H1 (cell line): ENCODE data around the gene AHSP. TPM values are rescaled to one million over a fixed set of nuclear protein-coding genes. Genes with fewer than 3 reads are reported as not detected.

Experiments used
- POLR2AphosphoS5 ChIP-seq: IDR thresholded peaks from 2 replicates; pipeline ENCODE4 v1.6.1; 2011; ENCODE audit warnings: low read depth, low read length
- ZNF274 ChIP-seq: IDR thresholded peaks from 2 replicates; pipeline ENCODE4 v1.7.0; 2012; ENCODE audit warnings: low read length, borderline replicate concordance; ENCODE audit errors: extremely low read depth
- polyA plus RNA-seq, 7 experiments: library from polyadenylated mRNA; depleted of rRNA in 3 of 7; stranded (reverse) in 5 of 7; unstranded in 2 of 7; fragments of >200 nt in 5 of 7; fragments of 200-250 nt in 2 of 7; gene quantifications; 1 replicate in 5 of 7; 2 replicates in 1 of 7; 4 replicates in 1 of 7; pipeline versions ENCODE4 v1.2.1 to v1.2.3, GENCODE V29; 2011 to 2013; ENCODE audit warnings: missing spikeins in 2 of 7, mixed read lengths in 2 of 7
- total RNA-seq: library from RNA; stranded (reverse); fragmentation: NEBNext Ultra II Directional; extraction: Animal tissue kit (Norgen Biotek cat#: 25700); gene quantifications from 2 replicates; pipeline ENCODE4 v1.2.1, GENCODE V29; 2021

Gene AHSP
- total and polyA plus RNA-seq, 2 of the 8 experiments (the other 6 are each of a cell fraction or from before 2014, with no cell fraction given) = 0.91 to 15.3 TPM

DNA sequence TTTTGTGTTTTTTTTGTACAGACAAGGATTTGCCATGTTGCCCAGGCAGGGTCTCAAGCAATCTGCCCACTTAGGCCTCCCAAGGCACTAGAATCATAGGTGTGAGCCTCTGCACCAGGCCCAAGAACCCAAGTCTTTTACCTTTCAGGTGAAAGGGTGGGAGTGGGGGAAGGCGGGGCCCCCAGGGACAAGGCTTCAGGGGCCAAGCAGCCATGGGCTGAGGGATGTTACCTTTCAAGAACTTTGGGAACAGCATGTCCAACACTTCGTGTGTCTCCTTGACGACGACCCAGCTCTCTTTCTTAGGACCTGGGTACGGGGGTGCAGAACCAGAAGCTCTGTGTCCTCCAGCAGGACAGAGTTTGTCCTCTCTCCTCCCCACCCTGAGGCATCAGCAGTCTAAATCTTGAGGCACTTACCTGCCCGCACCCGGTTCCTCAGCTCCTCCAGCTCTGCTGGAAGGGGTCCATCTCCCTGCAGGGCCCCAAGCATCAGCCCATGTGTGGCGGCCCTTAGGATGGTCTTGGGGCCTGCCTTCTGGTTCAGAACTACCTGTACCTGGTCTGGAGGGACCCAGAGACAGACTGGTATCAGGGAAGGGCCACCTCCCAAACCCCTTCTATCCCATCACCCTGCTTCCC lies 35.8 kb upstream of the AHSP start (continued):
- TF ChIP-seq ZNF274 (no peak), POLR2AphosphoS5 (no peak)
